ENCODE results near the gene CAMTA1.
A peak's percentile ranks its signal among the peaks of the same experiment; 100 is the strongest.

The CAMTA1 gene

DNA sequence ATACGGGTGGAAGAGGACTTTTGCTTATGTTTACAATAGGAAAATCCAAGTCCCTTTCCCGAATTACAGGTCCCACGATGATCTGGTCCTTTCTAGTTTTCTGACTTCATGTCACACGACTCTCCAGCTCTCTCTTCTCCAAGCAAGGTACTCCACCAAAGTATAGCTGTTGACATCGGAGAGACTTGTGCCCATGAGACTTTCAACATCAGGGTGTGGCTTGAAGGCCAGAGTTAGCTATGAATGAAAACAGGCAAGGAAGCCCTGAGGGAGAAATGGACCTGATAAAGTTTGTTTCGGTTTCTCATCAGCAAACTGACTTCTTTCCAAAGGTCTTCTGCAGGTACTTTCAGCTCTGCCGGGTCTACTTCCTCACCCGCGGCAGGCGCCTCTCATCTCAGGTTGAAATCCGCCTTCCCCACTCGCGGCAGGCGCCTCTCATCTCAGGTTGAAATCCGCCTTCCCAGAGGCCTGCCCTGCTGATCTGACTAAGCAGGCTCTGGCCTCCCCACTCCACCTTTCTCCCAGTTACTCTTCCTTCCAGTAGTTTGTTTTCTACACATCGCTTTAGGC lies 996.8 kb downstream of the CAMTA1 start:
- no peak for DNase-seq (ENCODE audit: low read depth)
- H3K4me3 ChIP-seq (ENCODE audit: low read depth, low read length), result no peak overlapping the region
- TF ChIP-seq, protein P1, sequence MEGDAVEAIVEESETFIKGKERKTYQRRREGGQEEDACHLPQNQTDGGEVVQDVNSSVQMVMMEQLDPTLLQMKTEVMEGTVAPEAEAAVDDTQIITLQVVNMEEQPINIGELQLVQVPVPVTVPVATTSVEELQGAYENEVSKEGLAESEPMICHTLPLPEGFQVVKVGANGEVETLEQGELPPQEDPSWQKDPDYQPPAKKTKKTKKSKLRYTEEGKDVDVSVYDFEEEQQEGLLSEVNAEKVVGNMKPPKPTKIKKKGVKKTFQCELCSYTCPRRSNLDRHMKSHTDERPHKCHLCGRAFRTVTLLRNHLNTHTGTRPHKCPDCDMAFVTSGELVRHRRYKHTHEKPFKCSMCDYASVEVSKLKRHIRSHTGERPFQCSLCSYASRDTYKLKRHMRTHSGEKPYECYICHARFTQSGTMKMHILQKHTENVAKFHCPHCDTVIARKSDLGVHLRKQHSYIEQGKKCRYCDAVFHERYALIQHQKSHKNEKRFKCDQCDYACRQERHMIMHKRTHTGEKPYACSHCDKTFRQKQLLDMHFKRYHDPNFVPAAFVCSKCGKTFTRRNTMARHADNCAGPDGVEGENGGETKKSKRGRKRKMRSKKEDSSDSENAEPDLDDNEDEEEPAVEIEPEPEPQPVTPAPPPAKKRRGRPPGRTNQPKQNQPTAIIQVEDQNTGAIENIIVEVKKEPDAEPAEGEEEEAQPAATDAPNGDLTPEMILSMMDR (IDR thresholded peaks at IDR 0.05; ENCODE audit: control insufficient read depth, extremely low read depth, insufficient read depth), result no peak

DNA sequence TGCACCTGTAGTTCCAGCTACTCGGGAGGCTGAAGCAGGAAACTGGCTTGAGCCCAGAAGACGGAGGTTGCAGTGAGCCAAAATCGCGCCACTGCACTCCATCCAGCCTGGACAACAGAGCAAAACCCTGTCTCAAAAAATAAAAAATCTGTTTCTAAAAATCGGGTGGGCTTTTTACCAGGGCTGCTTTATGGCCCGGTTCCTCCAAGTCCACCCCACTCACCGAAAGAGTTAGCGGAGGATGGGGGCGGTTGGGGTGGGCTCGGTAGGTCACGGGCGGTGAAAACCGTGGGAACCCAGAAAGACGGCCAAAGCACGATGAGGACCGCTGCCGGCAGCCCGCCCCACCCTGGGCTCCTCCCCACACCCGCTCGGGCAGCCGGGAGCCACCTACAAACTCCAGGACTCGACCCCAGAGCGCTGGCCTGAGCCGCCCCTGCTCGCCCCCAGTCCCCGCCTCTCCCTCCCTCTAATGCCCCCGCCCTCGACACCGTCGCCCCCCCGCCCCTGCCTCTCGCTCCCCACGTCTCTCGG lies 998.0 kb downstream of the CAMTA1 start:
- H3K4me3 ChIP-seq (ENCODE audit: low read depth, low read length), result peak overlapping the region; percentile 55
- no peak for DNase-seq (ENCODE audit: low read depth)
- TF ChIP-seq, protein P1 (IDR thresholded peaks at IDR 0.05; ENCODE audit: control insufficient read depth, extremely low read depth, insufficient read depth), result no peak

DNA sequence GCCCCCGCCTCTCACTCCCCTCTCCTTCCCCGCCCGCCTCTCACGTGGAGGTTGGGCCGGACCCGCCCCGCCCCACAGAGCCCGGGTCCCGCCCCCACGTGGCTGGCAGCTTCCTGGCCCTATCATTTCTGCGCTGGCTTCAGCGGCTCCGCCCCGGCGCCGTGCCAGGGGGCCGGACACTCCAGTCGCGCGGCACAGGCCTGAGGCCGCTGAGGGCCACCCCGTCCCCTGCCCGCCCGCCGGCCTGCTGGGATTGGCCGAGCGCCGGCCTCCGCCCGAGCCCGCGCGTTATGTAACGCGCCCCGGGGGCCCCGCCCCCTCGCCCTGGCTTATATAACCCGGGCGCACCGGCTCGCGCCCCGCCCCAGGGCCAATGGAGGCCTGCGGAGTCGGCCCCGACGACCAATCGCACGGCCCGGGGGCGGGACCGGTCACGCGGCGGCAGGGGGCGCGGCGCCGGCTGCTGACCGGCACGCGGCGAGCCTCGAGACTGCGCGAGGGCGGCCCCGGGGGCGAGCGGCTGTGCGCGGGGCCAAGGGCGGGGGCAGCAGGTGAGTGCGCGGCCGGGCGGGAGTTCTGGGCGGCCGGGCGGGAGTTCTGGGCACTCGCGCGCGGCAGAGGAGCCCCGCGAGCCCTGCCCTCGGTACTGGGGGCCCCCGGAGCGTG lies 998.7 kb downstream of the CAMTA1 start, which contains the start of gene PER3:
Gene PER3 (plus strand): TSS at position 466 of the 666 bp plus-strand sequence. CDS start 587 bp downstream, outside the sequence.
- TF ChIP-seq, protein P1 (IDR thresholded peaks at IDR 0.05; ENCODE audit: control insufficient read depth, extremely low read depth, insufficient read depth), result no peak
- peak; percentile 90 for DNase-seq (ENCODE audit: low read depth)

DNA sequence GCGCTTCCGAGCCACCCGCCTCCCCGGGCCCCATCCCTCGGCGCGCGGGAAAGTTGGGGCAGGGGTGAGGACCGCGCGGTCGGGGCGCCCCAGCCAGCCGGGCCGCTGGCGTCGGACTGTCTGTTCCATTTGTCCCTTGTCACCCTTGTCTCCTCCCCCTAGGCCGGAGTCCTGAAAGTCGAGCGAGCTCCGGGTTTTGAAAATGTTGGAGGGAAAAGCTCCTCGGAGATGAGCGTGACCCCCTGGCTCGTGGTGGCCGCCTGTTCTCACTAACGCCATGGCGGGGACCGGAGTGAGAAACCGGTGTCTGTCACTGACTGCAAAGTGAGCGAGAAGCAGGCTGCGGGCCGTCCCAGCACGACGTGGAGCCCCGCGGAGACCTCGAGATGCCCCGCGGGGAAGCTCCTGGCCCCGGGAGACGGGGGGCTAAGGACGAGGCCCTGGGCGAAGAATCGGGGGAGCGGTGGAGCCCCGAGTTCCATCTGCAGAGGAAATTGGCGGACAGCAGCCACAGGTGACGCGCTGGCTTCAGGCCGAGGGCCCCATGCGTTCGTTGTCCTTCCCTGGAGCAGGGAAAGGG lies 999.3 kb downstream of the CAMTA1 start:
- TF ChIP-seq, protein P1 (IDR thresholded peaks at IDR 0.05; ENCODE audit: control insufficient read depth, extremely low read depth, insufficient read depth), result no peak
- H3K4me3 ChIP-seq (ENCODE audit: low read depth, low read length), result peak overlapping the region; percentile 48
- DNase-seq (ENCODE audit: low read depth), result no peak

More for the DNA sequence above, 998.7 kb downstream of the CAMTA1 start, which contains the start of gene PER3:
- peak within 1 kb of the TSS; percentile 55 for H3K4me3 ChIP-seq (ENCODE audit: low read depth, low read length)

DNA sequence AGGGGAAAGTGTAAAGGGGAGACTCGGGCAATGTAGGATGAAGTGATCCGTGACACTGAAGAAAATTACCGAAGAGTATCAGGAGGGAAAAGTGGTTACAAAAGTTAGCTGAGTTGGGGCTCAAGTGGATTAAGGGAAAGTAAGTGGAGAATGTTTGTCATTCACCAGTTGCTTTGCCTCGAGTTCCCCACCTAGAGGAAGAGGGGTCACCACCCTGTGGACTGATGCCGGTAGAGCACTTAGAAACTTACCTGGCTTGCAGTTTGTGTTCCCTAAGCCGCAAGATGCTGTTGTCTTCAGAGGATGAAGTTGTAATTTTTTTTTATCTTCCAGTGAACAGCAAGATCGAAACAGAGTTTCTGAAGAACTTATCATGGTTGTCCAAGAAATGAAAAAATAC lies 999.9 kb downstream of the CAMTA1 start:
- DNase-seq (ENCODE audit: low read depth), result no peak
- H3K4me3 ChIP-seq (ENCODE audit: low read depth, low read length), result no peak overlapping the region
- TF ChIP-seq, protein P1 (IDR thresholded peaks at IDR 0.05; ENCODE audit: control insufficient read depth, extremely low read depth, insufficient read depth), result no peak

DNA sequence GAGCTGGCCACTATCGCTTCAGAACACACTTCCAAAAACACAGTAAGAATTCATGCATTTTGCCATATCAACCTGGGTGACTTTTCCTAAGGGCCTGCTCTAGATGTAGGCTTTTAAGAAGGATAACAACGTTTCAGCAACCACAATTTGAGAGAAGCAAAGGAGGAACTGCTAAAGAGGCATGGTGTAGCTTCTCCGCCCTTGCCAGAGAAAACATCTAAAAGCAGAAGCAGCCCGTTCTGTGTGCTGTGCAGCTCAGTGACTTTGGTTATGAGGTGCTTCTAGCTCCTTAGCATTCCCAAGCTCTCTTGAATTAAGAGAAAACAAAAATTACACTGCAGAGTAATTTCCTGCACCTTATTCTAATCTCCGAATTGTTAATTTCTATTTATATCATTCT lies 1001.5 kb downstream of the CAMTA1 start:
- TF ChIP-seq, protein P1 (IDR thresholded peaks at IDR 0.05; ENCODE audit: control insufficient read depth, extremely low read depth, insufficient read depth), result no peak
- no peak overlapping the region for H3K4me3 ChIP-seq (ENCODE audit: low read depth, low read length)
- no peak for DNase-seq (ENCODE audit: low read depth)
